Skeletal muscle tissue (tissue), 4 donors: ENCODE results near the gene INTS6L. TPM values are rescaled to one million over a fixed set of nuclear protein-coding genes. Genes with fewer than 3 reads are reported as not detected.
"Not testable (repeated sequence)": the region's sequence is repeated elsewhere in the genome, so short reads cannot be mapped to it uniquely, and the experiment has no call there.

Source experiments
- H3K27ac ChIP-seq: one replicate; pipeline ENCODE4 v1.7.0; 2013; ENCODE audit warnings: mild to moderate bottlenecking, low read depth, low read length, inconsistent platforms
- H3K27me3 ChIP-seq, 3 donors: one replicate each; pipeline ENCODE4 v1.7.0; 2013; ENCODE audit warnings: low read length in 3 of 3; ENCODE audit not compliant: control insufficient read depth in 3 of 3, insufficient read depth in 3 of 3
- H3K36me3 ChIP-seq, 3 donors: one replicate each; pipeline ENCODE4 v1.7.0; 2013; ENCODE audit warnings: low read length in 3 of 3; ENCODE audit not compliant: control insufficient read depth in 3 of 3, insufficient read depth in 3 of 3
- H3K4me1 ChIP-seq, 3 donors: one replicate each; pipeline ENCODE4 v1.7.0; 2013; ENCODE audit warnings: low read length in 3 of 3, mild to moderate bottlenecking in 3 of 3; ENCODE audit not compliant: control insufficient read depth in 3 of 3, insufficient read depth in 3 of 3
- H3K4me3 ChIP-seq, 3 donors: one replicate each; pipeline ENCODE4 v1.7.0; 2013; ENCODE audit warnings: low read length in 3 of 3
- H3K9ac ChIP-seq, 3 donors: one replicate each; pipeline ENCODE4 v1.7.0; 2013; ENCODE audit warnings: low read length in 3 of 3, mild to moderate bottlenecking in 3 of 3, moderate library complexity in 2 of 3, low read depth in 1 of 3
- H3K9me3 ChIP-seq, 3 donors: one replicate each; pipeline ENCODE4 v1.7.0; 2013; ENCODE audit warnings: low read length in 3 of 3; ENCODE audit not compliant: control insufficient read depth in 3 of 3
- total RNA-seq: library from RNA; depleted of rRNA; stranded (reverse); fragments of >200 nt; gene quantifications from one replicate; pipeline ENCODE4 v1.2.3, GENCODE V29; 2014
- donor health status: Osteomylitis.

Gene INTS6L
- total RNA-seq, 1 donor from 2014 or later = 11.5 TPM

- not testable (repeated sequence) for H3K4me3 ChIP-seq, H3K27ac ChIP-seq, H3K9ac ChIP-seq, H3K36me3 ChIP-seq, H3K27me3 ChIP-seq, H3K9me3 ChIP-seq, H3K4me1 ChIP-seq
These were observed 74.0 kb downstream of the INTS6L start for GRCh38 chrX:135594453-135594852.

GRCh38 chrX:135595543-135595942 lies 75.1 kb downstream of the INTS6L start:
- H3K9ac ChIP-seq = no peak overlapping the region
- H3K9me3 ChIP-seq = no peaks in the 10 kb centered on the region
- H3K4me1 ChIP-seq = no peaks in the 10 kb centered on the region
- no peaks in the 10 kb centered on the region for H3K27me3 ChIP-seq
- no peak overlapping the region for H3K27ac ChIP-seq
- H3K4me3 ChIP-seq = no peak overlapping the region
- H3K36me3 ChIP-seq = no peaks in the 10 kb centered on the region

- Histone ChIP-seq H3K36me3 (no peaks in the 10 kb centered on the region), H3K27me3 (no peaks in the 10 kb centered on the region), H3K9me3 (no peaks in the 10 kb centered on the region), H3K4me1 (no peaks in the 10 kb centered on the region), H3K4me3 (no peak overlapping the region), H3K27ac (no peak overlapping the region), H3K9ac (no peak overlapping the region)
These were observed 76.0 kb downstream of the INTS6L start for GRCh38 chrX:135596495-135596894.

- H3K36me3 ChIP-seq = no peaks in the 10 kb centered on the region
- no peak overlapping the region for H3K27ac ChIP-seq
These were observed 85.4 kb downstream of the INTS6L start for GRCh38 chrX:135605906-135606305.

GRCh38 chrX:135624408-135625204 lies 104.1 kb downstream of the INTS6L start:
- H3K9me3 ChIP-seq = not testable (repeated sequence)

More at GRCh38 chrX:135605906-135606305, 85.4 kb downstream of the INTS6L start:
- Histone ChIP-seq H3K4me3 (no peak overlapping the region), H3K9ac (no peak overlapping the region), H3K4me1 (no peaks in the 10 kb centered on the region), H3K9me3 (no peaks in the 10 kb centered on the region), H3K27me3 (peaks cover 0 to 3% (median 0%) of the 10 kb centered on the region in 3 donors)

GRCh38 chrX:135625995-135626394 lies 105.5 kb downstream of the INTS6L start:
- H3K27ac ChIP-seq = no peak overlapping the region
- no peak overlapping the region for H3K9ac ChIP-seq
- H3K9me3 ChIP-seq = no peaks in the 10 kb centered on the region
- H3K36me3 ChIP-seq = no peaks in the 10 kb centered on the region
- H3K27me3 ChIP-seq = no peaks in the 10 kb centered on the region
- no peaks in the 10 kb centered on the region for H3K4me1 ChIP-seq
- no peak overlapping the region for H3K4me3 ChIP-seq

More at GRCh38 chrX:135624408-135625204, 104.1 kb downstream of the INTS6L start:
- not testable (repeated sequence) for H3K9ac ChIP-seq, H3K4me1 ChIP-seq, H3K27ac ChIP-seq, H3K4me3 ChIP-seq, H3K36me3 ChIP-seq, H3K27me3 ChIP-seq

- Histone ChIP-seq H3K27me3 (no peaks in the 10 kb centered on the region), H3K9me3 (no peaks in the 10 kb centered on the region), H3K27ac (no peak overlapping the region), H3K36me3 (no peaks in the 10 kb centered on the region), H3K4me3 (no peak overlapping the region), H3K9ac (no peak overlapping the region), H3K4me1 (no peaks in the 10 kb centered on the region)
These were observed 108.9 kb downstream of the INTS6L start for GRCh38 chrX:135629342-135629741.

Other genes with a start within 250 kb of the INTS6L start
- gene ETDC, start 211.2 kb upstream of the INTS6L start, total RNA-seq = not detected
- 5.7 TPM for gene ZNF75D, start 176.6 kb upstream of the INTS6L start, total RNA-seq
- 15.1 TPM for gene ZNF449, start 175.9 kb upstream of the INTS6L start, total RNA-seq
- 1.6 TPM for gene SMIM10L2A, start 98.7 kb upstream of the INTS6L start, total RNA-seq
- not detected for gene CT45A1, start 193.0 kb downstream of the INTS6L start, total RNA-seq
- gene CT45A3, start 247.5 kb downstream of the INTS6L start, total RNA-seq = not detected